ENCODE results near the gene AIFM3.

The AIFM3 gene

DNA sequence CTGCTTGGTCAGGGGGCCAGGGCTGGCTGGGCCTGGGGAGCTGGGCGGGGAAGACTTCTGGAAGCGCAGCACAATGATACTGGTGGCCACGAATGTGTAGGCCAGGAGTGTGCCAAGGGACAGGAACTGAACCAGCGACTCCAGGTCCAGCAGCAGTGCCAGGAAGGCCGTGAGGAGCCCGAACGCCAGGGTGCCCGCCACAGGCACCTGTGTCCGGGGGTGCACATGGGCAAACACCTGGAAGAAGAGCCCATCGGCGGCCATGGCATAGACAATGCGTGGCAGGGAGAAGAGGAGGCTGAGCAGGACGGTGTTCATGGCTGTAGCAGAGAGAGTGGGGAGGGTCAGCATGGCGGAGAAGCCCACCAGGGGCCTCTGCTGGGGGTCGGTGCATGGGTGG, 63.0 kb downstream of the AIFM3 start:
- DNase-seq (ENCODE audit: insufficient read length, low spot score) (no peak), FAIRE-seq (no peak)
- no peak for TF ChIP-seq POLR2A (IDR thresholded peaks at IDR 0.05; ENCODE audit: low read depth, low read length)

All from H54 (cell line).